Upper lobe of left lung (tissue), 4 donors: ENCODE results near the gene ZNF423.

Experiments
- CTCF ChIP-seq, 6 experiments: fragments of 450-650 bp in 4 of 6; fragments of 200-600 bp in 2 of 6; sonication (generic) in 2 of 6; IDR thresholded peaks; one replicate each; pipeline ENCODE4 v1.5.1; 2016 to 2019; ENCODE audit warnings: antibody characterized with exemption in 6 of 6
- EP300 ChIP-seq, 4 donors: sonication (generic); formaldehyde crosslinking; IDR thresholded peaks; one replicate each; pipeline ENCODE4 v1.5.1; 2017; ENCODE audit warnings: antibody characterized with exemption in 4 of 4, control low read depth in 2 of 4
- POLR2A ChIP-seq, 4 donors: fragments of 450-650 bp; IDR thresholded peaks; one replicate each; pipeline ENCODE4 v1.5.1; 2016 to 2017; ENCODE audit warnings: antibody characterized with exemption in 4 of 4, mild to moderate bottlenecking in 2 of 4
- POLR2AphosphoS5 ChIP-seq, 2 donors: sonication (generic); formaldehyde crosslinking; IDR thresholded peaks; one replicate each; pipeline ENCODE4 v1.5.1; 2017; ENCODE audit warnings: antibody characterized with exemption in 2 of 2

DNA sequence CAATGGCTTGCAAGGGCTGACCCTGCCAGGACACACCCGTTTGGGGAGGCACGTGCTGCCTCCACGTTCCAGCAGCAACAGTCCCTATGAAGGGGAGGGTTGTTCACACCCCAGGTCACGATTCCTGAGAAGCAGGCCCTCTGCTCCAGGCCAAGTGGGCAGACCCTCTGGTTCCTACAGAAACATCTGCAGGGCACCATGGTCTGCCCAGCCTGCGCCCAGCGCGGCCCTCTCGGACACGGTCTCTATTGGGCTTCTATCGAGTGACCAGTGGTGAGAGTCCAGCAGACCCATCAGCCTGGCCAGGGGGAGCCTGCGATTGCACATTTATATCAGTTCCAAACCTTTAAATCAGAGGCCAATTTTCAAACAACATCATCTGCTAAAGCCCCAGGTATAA, 128.3 kb downstream of the ZNF423 start:
- TF ChIP-seq POLR2AphosphoS5 (IDR thresholded peaks at IDR 0.05) (no peak), CTCF (IDR thresholded peaks at IDR 0.05) (no peak), POLR2A (IDR thresholded peaks at IDR 0.05) (no peak), EP300 (IDR thresholded peaks at IDR 0.05) (no peak)
